HG02610 (cell line): ENCODE data around the gene JADE2.
"Not testable (repeated sequence)": the region's sequence is repeated elsewhere in the genome, so short reads cannot be mapped to it uniquely, and the experiment has no call there.

Experiments
- ATAC-seq: cut with Tn5 transposase; IDR thresholded peaks from one replicate; pipeline ENCODE4 v1.9.1; 2021; ENCODE audit warnings: mild to moderate bottlenecking, moderate library complexity; ENCODE audit not compliant: unreplicated experiment

JADE2 gene

DNA sequence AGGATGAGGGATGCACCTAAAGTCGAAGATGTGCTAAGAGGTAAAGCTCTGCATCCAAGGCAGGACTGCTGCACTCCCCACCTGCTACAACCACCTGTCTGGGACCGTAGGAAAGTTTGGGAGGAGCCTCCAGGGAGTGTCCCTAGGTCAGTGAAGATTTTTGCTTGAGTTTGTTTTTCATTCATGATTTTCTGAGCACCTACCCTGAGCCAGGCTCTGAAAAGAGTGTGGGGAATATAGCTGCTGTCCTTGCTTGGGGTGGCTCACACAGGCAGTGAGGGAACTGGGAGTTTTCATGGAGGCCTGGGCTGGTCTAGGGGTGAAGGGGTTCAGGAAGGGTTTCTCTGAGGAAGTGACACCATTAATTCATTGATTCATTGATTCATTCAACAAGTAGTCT, 58.3 kb downstream of the JADE2 start:
- ATAC-seq = no peak

- ATAC-seq = no peak
Observed at GRCh38 chr5:134584662-134585061, 59.2 kb downstream of the JADE2 start.

- ATAC-seq = no peak
Observed at GRCh38 chr5:134585966-134586365, 60.5 kb downstream of the JADE2 start.

DNA sequence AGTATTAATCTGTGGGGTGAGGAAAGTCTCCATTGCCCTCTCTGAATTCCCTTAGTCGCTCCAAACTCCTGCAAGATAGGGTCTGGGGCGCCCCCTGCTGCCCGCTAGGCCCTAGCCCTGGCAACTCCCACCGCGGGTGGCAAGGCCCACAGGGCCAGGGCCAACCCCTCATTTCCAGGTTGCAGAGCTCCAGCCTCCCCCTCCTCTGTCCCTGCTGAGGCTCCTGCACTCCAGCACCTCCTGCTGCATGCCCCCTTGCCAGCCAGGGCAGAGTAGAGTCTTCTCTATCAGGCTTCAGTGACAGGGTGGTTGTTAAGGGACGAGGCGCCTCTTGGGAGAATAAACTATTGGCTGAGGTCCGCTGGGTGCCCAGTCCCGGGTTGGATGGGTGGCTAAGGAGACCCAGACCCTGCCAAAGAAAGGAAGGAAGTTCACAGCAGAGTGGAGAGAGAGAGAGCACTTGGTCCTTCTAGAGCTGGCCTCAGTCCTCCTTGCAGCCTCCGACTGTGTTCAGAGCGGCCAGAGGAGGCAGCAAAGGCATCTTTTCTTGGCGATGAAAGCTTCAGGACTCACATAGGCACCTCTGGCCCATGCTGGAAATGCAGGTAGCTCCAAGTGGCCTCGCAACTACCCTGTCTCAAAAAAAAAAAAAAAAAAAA, 61.5 kb downstream of the JADE2 start:
- ATAC-seq = peak; percentile 71

DNA sequence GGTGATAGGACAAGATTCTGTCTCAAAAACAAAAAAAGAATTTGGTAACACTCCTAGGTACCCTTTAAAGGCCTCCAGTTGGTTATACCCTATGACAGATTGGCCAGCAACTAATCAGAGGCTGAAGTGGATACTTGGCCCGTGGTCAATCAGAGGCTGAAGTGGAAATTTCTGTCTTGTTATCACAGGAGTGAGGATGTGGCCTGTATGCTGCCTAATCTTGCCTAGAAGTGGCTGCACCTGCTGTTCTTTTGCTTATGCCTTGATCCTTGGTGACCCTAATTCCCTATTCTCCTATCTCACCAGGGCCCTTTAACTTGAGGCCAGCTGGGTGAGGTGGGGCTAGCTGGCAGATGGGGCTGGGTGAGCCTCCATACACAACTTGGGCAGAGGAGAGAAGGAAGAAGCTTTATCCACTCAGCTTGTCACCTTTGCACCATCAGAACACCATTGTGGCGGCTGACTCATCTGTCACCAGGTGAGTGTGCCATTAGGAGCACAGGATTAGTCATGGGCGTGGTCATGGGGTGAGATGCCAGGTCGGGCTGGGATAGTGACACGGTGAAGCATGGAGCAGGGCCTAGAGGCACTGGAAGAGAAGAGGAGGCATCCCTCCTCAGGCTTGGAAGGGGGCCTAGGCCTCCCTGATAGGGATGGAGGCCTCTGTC, 65.7 kb downstream of the JADE2 start:
- ATAC-seq = no peak

GRCh38 chr5:134592141-134592746, 66.8 kb downstream of the JADE2 start:
- no peak for ATAC-seq

DNA sequence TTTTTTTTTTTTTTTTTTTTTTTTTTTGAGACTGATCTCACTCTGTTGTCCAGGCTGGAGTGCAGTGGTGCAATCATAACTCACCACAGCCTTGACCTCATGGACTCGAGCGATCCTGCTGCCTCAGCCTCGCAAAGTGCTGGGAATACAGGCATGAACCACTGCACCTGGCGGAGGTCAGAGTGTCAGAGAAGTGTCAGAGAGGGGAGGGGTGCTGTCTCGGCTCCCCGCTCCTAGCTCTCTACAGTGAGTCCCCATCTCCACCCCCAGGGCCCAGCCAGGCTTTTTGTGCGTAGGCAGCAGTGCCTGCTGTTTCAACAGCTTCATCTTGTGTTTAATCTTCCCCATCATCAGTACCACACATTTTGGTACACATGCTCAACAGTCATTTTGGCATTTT, 68.9 kb downstream of the JADE2 start:
- no peak for ATAC-seq

- ATAC-seq = peak; percentile 66
Observed at GRCh38 chr5:134594797-134595457, 69.5 kb downstream of the JADE2 start.

- no peak for ATAC-seq
Observed at GRCh38 chr5:134595458-134595838, 70.0 kb downstream of the JADE2 start.

GRCh38 chr5:134599820-134600219, 74.3 kb downstream of the JADE2 start:
- not testable (repeated sequence) for ATAC-seq

GRCh38 chr5:134600600-134600999, 75.1 kb downstream of the JADE2 start:
- ATAC-seq = no peak

DNA sequence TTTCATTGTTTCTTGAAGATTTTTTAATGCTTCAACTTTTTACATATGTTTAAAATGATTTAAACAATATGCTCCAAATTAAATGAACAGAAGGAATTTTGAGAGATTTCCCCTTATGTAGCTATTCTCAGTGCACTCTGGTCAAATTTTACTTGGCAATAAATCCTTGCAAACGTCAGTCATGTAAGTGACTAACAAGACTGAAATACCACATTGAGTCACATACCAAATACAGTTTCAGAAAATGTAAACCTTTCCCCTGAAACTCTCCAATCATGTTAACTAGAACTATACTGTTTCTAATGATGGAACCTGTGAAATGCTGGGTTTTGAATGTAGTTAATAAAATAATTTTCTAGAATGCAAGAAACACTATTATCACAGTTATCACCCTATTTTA, 77.6 kb downstream of the JADE2 start:
- ATAC-seq = peak; percentile 67

DNA sequence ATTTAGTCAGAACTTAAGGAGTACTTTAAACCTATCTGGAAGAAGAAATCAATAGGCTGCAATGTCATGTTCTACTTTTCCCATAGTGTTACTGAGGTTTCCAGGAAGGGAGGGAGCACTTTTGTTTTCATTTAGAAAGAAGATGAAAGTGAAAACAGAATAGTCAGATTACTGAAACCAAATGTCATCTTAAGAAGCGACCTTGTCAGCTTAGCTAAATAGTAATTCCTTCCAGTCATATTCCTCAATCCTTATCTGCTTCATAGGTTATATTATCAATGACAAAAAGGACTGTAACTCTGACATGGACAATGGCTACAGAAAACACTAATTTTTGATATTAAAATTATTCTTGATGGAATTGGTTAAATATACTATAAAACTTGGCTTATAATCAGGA, 79.4 kb downstream of the JADE2 start:
- ATAC-seq = peak; percentile 30

DNA sequence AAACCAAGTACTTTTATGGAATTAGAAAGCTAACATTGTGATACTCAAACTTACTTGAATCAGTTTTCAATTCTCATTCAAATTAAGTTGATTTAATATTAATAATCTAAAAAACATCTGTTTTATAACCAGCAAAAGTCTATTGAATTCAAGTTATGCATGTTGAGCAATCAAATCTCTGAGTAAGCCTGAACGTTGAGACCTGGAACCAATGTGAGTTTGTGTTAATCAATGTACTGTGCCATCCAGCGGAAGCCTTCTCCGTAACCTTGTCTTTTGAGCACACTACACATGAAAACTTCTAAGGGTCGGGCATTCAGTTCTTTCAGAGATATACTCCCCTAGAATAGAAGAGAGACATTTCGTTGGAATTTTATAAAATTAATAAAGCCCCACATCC, 81.3 kb downstream of the JADE2 start:
- ATAC-seq = no peak

DNA sequence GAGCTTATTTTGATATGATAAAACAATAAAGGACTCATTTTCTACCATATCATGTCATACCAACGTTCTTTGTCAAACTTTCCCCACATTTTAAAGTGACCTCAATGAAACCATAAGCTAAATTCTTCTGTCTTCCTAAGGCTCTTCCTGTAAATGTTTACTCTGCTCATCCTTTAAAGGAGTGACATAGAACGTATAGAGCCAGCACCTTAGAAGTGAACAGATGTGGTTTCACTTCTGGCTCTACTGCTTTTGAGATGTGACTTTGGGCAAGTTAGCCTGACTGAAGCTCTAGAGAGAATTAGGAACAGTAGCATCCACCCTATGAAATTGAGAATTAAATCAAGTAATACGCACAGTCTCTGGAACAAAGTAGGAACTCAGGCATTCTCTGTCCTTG, 83.1 kb downstream of the JADE2 start:
- ATAC-seq = no peak

DNA sequence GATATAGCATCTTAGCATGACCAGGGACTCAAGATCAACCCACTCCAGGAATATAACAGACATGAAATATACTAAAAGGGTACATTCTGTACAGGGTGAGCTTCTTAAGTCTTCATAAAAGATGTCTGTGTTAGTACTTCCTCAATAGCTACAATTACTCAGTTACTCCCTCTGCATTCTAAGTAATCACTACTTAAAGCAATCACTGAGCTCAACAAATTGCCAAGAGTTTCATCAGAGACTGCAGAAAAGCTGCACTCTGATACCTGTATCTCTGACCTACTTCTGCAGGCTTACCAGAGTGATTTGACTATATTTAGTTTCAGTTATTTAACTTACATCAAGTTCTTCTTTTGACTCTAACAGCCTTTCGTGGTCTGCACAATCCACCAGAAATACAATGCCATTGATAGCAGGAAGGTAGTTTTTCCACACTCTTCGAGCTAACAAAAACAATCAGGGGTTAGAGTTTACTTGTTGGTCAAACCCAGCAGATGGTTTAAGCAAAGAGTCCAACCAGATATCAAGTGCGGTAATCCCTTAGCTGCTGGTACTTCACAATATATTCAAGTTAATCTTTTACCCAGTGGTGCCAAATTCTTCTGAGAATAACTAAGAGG, 83.9 kb downstream of the JADE2 start:
- ATAC-seq = peak; percentile 71

DNA sequence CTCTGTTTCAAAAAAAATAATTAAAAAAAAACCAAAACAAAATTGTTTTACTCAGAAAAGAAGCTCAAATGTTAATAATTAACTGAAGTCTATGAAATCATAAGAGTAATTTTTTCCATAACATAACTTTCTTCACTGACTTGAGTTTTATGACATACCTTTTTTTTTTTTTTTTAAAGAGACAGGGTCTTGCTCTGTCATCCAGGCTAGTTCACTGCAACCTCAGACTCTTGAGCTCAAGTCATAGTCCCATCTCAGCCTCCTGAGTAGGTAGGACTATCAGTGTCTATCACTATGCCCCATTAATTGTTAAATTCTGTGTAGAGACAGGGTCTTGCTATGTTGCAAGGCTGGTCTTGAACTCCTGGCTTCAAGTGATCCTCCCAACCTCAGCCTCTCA, 85.3 kb downstream of the JADE2 start:
- ATAC-seq = no peak

DNA sequence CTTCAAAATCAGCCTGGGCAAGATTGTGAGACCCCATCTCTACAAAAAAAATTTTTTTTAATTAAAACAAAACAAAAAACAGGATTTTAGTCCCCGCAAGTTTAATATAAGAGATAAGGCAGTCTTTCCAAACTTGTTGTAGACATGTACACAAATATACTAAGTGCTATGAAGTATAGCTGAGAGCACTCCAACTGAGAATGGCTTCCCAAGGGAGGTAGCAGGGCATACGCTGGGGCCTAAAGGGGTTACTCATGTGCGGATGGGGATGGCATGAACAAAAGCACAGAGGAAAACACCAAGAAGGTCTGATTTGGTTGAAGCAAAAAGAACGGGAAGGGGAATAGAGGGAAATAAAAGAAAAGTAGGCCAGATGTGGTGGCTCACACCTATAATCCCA, 86.0 kb downstream of the JADE2 start:
- no peak for ATAC-seq

DNA sequence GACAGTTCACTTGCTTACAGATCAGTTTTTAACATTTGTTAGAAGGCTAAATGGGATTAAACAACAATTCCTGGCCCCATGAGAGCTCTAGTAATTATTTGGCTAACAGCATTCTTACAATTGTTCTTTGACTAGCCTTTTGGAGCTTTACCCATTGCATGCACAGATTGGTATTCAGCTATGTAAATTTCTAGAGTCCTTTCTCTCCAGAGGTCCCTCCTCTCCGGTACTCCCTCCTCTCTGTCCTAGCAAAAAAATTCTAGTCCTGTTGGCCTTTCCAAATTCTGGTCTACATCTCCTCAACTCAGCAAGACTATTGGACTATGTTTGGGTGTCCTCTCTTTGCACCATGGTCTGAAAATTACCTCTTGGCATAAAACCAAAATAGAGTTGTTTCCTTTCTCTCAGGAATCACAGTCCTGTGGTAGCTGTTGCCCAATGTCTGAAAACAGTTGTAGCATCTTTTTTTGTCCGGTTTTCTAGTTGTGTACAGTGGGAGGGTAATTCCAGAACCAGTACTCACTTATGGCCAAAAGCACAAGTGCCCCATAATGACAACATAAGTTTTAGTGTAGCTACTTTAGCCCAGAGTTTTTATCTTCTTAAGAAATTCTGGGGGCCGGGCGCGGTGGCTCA, 89.1 kb downstream of the JADE2 start:
- no peak for ATAC-seq

- no peak for ATAC-seq
Observed at GRCh38 chr5:134620634-134621033, 95.2 kb downstream of the JADE2 start.

GRCh38 chr5:134625559-134625958, 100.1 kb downstream of the JADE2 start:
- ATAC-seq = no peak
